K562 (cell line): Measurements from ENCODE around the gene NIN. TPM values are rescaled to one million over a fixed set of nuclear protein-coding genes. Genes with fewer than 3 reads are reported as not detected.
A peak's percentile ranks its signal among the peaks of the same experiment; 100 is the strongest.

Experiments
- CCNT2 ChIP-seq: IDR thresholded peaks from 2 replicates; pipeline ENCODE4 v1.6.1; 2011; ENCODE audit warnings: borderline replicate concordance, low read depth, mild to moderate bottlenecking, moderate library complexity, mixed read lengths, low read length; ENCODE audit not compliant: insufficient read length; ENCODE audit errors: extremely low read depth
- FOXJ2 ChIP-seq: fragments of 200-800 bp; sonication (Bioruptor generic); IDR thresholded peaks from 2 replicates; pipeline ENCODE4 v1.6.1; 2016; ENCODE audit warnings: missing genetic modification characterization, missing compliant biosample characterization
- HIVEP1 ChIP-seq: fragments of 250-450 bp; sonication (Bioruptor Pico); IDR thresholded peaks from 2 replicates; pipeline ENCODE4 v1.4.0; 2020; ENCODE audit warnings: mild to moderate bottlenecking
- MYBL2 ChIP-seq, 2 experiments: fragments of 450-650 bp in 1 of 2; sonication (generic) in 1 of 2; formaldehyde crosslinking in 1 of 2; IDR thresholded peaks; 2 replicates each; pipeline versions ENCODE4 v1.6.1 to v1.8.1; 2017 to 2022; ENCODE audit warnings: borderline replicate concordance in 1 of 2, inconsistent platforms in 1 of 2, low read depth in 1 of 2, mild to moderate bottlenecking in 1 of 2, missing genetic modification reagents in 1 of 2, moderate library complexity in 1 of 2
- POLR2AphosphoS5 ChIP-seq: IDR thresholded peaks from 2 replicates; pipeline ENCODE4 v1.6.1; 2011; ENCODE audit warnings: mild to moderate bottlenecking, low read depth, low read length, moderate library complexity; ENCODE audit not compliant: control insufficient read depth, insufficient read depth
- RB1 ChIP-seq: fragments of 450-650 bp; IDR thresholded peaks from 2 replicates; pipeline ENCODE4 v1.6.1; 2017; ENCODE audit warnings: low read depth, mild to moderate bottlenecking
- SMARCA4 ChIP-seq: fragments of 450-650 bp; IDR thresholded peaks from 2 replicates; pipeline ENCODE4 v1.6.1; 2016
- SPI1 ChIP-seq: IDR thresholded peaks from 2 replicates; pipeline ENCODE4 v1.6.1; 2011; ENCODE audit warnings: low read depth, low read length, control low read depth, borderline replicate concordance
- ZNF175 ChIP-seq: fragments of 200-800 bp; sonication (Bioruptor generic); IDR thresholded peaks from 2 replicates; pipeline ENCODE4 v1.6.1; 2016; ENCODE audit warnings: low read depth, mild to moderate bottlenecking, missing genetic modification characterization, missing compliant biosample characterization
- ZNF232 ChIP-seq: sonication (generic); formaldehyde crosslinking; IDR thresholded peaks from 2 replicates; pipeline ENCODE4 v1.8.0; 2022; ENCODE audit warnings: mild to moderate bottlenecking, missing genetic modification reagents
- polyA plus RNA-seq, 8 experiments: library from polyadenylated mRNA; depleted of rRNA in 4 of 8; stranded (reverse) in 5 of 8; unstranded in 3 of 8; fragments of >200 nt; fragmentation: Nextera tagmentation in 2 of 8; fragmentation: Illumina TruSeq in 1 of 8; extraction: Ambion mirVana in 2 of 8; extraction: Trizol in 1 of 8; gene quantifications; 2 replicates each; pipeline versions ENCODE4 v1.2.1 to v1.2.3, GENCODE V29; 2011 to 2014; ENCODE audit warnings: inconsistent platforms in 1 of 8, missing spikeins in 1 of 8
- total RNA-seq, 7 experiments: library from RNA; depleted of rRNA in 6 of 7; stranded (reverse); fragments of >200 nt in 6 of 7; fragmentation: Illumina TruSeq in 2 of 7; extraction: Trizol in 2 of 7; gene quantifications; 2 replicates each; pipeline versions ENCODE4 v1.2.1 to v1.2.3, GENCODE V29; 2011 to 2021; ENCODE audit warnings: low replicate concordance in 1 of 7
- TF ChIP-seq, protein P1 (sequence below): fragments of 200-800 bp; sonication (Bioruptor generic); IDR thresholded peaks from 2 replicates; pipeline ENCODE4 v1.6.1; 2016; ENCODE audit warnings: missing genetic modification characterization, missing compliant biosample characterization
- TF ChIP-seq, protein P2 (sequence below), 2 experiments: fragments of 450-650 bp; conservative IDR thresholded peaks; 2 replicates each; pipeline ENCODE4 v1.6.1; 2017; ENCODE audit warnings: mild to moderate bottlenecking in 2 of 2, moderate library complexity in 2 of 2
- TF ChIP-seq, protein P3 (sequence below): sonication (generic); formaldehyde crosslinking; IDR thresholded peaks from 2 replicates; pipeline ENCODE4 v1.8.0; 2022; ENCODE audit warnings: missing genetic modification reagents, mild to moderate bottlenecking, moderate library complexity, borderline replicate concordance
- TF ChIP-seq, protein P4 (sequence below): sonication (generic); formaldehyde crosslinking; IDR thresholded peaks from 2 replicates; pipeline ENCODE4 v1.5.0; 2020; ENCODE audit warnings: missing genetic modification reagents
- TF ChIP-seq, protein P5 (sequence below), 2 experiments: IDR thresholded peaks; 2 replicates each; pipeline ENCODE4 v1.6.1; 2011; ENCODE audit warnings: borderline replicate concordance in 1 of 2, control low read depth in 1 of 2, low read depth in 1 of 2, low read length in 1 of 2, mild to moderate bottlenecking in 1 of 2, mixed read lengths in 1 of 2, moderate library complexity in 1 of 2; ENCODE audit not compliant: insufficient read depth in 1 of 2, insufficient read length in 1 of 2, poor library complexity in 1 of 2, severe bottlenecking in 1 of 2; ENCODE audit errors: extremely low read depth in 1 of 2

The NIN gene
- total and polyA plus RNA-seq, 9 of the 15 experiments (the other 6 are each of a cell fraction or from before 2014, with no cell fraction given) = 0.84 to 8.4 (median 5.0) TPM

DNA sequence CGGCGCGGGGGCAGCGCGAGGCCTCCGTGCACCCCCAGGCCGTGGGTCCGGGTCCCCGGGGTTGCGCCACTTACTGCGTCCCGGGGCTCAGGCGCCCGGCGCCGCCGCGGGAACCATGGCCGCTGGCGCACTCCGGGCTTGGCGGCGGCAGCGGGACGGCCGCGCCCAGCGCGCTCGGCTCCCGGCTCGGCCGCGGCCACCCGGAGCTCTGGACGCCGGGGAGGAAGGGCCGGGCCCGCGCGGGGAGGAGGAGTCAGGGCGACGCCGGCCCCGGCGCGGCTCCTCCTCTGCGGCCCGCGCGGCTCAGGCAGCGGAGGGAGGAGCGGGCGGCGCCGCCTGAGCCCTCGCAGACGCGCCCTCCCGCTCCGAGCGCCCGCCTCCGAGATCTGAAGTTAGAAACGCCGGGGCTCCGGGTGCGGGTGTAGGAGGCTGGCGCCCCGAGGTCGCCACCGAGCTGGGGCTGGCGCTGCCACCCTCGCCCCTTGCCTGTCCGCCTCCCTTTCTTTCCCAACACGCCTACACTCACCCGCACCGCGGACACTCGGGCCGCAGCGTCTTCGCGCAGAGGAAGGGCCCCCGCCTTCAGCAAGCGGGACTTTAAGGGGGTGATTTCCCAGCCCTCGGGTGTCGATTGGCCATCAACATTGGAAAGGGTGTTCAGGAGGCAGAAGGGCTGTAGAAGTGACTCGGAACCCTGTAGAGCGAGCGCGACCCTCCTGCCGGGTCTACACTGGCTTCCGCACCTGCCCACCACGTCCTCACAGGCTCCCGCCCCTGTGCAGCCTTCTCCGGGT lies at the start of gene NIN (continued):
- TF ChIP-seq POLR2AphosphoS5 = no peak
- TF ChIP-seq, protein P1, sequence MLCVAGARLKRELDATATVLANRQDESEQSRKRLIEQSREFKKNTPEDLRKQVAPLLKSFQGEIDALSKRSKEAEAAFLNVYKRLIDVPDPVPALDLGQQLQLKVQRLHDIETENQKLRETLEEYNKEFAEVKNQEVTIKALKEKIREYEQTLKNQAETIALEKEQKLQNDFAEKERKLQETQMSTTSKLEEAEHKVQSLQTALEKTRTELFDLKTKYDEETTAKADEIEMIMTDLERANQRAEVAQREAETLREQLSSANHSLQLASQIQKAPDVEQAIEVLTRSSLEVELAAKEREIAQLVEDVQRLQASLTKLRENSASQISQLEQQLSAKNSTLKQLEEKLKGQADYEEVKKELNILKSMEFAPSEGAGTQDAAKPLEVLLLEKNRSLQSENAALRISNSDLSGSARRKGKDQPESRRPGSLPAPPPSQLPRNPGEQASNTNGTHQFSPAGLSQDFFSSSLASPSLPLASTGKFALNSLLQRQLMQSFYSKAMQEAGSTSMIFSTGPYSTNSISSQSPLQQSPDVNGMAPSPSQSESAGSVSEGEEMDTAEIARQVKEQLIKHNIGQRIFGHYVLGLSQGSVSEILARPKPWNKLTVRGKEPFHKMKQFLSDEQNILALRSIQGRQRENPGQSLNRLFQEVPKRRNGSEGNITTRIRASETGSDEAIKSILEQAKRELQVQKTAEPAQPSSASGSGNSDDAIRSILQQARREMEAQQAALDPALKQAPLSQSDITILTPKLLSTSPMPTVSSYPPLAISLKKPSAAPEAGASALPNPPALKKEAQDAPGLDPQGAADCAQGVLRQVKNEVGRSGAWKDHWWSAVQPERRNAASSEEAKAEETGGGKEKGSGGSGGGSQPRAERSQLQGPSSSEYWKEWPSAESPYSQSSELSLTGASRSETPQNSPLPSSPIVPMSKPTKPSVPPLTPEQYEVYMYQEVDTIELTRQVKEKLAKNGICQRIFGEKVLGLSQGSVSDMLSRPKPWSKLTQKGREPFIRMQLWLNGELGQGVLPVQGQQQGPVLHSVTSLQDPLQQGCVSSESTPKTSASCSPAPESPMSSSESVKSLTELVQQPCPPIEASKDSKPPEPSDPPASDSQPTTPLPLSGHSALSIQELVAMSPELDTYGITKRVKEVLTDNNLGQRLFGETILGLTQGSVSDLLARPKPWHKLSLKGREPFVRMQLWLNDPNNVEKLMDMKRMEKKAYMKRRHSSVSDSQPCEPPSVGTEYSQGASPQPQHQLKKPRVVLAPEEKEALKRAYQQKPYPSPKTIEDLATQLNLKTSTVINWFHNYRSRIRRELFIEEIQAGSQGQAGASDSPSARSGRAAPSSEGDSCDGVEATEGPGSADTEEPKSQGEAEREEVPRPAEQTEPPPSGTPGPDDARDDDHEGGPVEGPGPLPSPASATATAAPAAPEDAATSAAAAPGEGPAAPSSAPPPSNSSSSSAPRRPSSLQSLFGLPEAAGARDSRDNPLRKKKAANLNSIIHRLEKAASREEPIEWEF = no peak
- no peak for TF ChIP-seq SMARCA4
- TF ChIP-seq, protein P2, sequence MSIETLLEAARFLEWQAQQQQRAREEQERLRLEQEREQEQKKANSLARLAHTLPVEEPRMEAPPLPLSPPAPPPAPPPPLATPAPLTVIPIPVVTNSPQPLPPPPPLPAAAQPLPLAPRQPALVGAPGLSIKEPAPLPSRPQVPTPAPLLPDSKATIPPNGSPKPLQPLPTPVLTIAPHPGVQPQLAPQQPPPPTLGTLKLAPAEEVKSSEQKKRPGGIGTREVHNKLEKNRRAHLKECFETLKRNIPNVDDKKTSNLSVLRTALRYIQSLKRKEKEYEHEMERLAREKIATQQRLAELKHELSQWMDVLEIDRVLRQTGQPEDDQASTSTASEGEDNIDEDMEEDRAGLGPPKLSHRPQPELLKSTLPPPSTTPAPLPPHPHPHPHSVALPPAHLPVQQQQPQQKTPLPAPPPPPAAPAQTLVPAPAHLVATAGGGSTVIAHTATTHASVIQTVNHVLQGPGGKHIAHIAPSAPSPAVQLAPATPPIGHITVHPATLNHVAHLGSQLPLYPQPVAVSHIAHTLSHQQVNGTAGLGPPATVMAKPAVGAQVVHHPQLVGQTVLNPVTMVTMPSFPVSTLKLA (conservative IDR thresholded peaks at IDR 0.05) = no peak
- TF ChIP-seq SPI1 = no peak
- TF ChIP-seq CCNT2 = peak; percentile 55
- TF ChIP-seq HIVEP1 (CRISPR knock-in tag) = no peak
- TF ChIP-seq RB1 = 0 out of 2 replicates have a peak, but pooled peaks have one; percentile 8
- TF ChIP-seq, protein P3, sequence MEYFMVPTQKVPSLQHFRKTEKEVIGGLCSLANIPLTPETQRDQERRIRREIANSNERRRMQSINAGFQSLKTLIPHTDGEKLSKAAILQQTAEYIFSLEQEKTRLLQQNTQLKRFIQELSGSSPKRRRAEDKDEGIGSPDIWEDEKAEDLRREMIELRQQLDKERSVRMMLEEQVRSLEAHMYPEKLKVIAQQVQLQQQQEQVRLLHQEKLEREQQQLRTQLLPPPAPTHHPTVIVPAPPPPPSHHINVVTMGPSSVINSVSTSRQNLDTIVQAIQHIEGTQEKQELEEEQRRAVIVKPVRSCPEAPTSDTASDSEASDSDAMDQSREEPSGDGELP (CRISPR knock-in tag) = no peak
- no peak for TF ChIP-seq FOXJ2
- TF ChIP-seq, protein P4, sequence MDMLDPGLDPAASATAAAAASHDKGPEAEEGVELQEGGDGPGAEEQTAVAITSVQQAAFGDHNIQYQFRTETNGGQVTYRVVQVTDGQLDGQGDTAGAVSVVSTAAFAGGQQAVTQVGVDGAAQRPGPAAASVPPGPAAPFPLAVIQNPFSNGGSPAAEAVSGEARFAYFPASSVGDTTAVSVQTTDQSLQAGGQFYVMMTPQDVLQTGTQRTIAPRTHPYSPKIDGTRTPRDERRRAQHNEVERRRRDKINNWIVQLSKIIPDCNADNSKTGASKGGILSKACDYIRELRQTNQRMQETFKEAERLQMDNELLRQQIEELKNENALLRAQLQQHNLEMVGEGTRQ (CRISPR knock-in tag) = no peak
- TF ChIP-seq, protein P5, sequence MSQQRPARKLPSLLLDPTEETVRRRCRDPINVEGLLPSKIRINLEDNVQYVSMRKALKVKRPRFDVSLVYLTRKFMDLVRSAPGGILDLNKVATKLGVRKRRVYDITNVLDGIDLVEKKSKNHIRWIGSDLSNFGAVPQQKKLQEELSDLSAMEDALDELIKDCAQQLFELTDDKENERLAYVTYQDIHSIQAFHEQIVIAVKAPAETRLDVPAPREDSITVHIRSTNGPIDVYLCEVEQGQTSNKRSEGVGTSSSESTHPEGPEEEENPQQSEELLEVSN (IDR thresholded peaks at IDR 0.05; ENCODE audit: borderline replicate concordance in 1 of 2, extremely low read depth in 1 of 2, insufficient read depth in 1 of 2, insufficient read length in 1 of 2, low read depth in 1 of 2, low read length in 1 of 2, poor library complexity in 1 of 2, severe bottlenecking in 1 of 2) = peak; percentile 4 to 50
- no peak for TF ChIP-seq MYBL2 (IDR thresholded peaks at IDR 0.05; ENCODE audit: low read depth)
- TF ChIP-seq MYBL2 (CRISPR knock-in tag; IDR thresholded peaks at IDR 0.05; ENCODE audit: borderline replicate concordance) = no peak
- no peak for TF ChIP-seq ZNF232
- no peak for TF ChIP-seq ZNF175
